HG03045 (cell line): ENCODE data around the gene DAAM1.

Experiments
- ATAC-seq: cut with Tn5 transposase; IDR thresholded peaks from one replicate; pipeline ENCODE4 v1.9.1; 2021; ENCODE audit warnings: mild to moderate bottlenecking, moderate library complexity; ENCODE audit not compliant: unreplicated experiment

Gene DAAM1

GRCh38 chr14:59310633-59311032 lies 122.2 kb downstream of the DAAM1 start:
- ATAC-seq, result no peak

GRCh38 chr14:59311723-59312122 lies 123.3 kb downstream of the DAAM1 start:
- ATAC-seq, result no peak

- ATAC-seq, result peak; percentile 58
These were observed 124.7 kb downstream of the DAAM1 start for GRCh38 chr14:59313144-59313651.

GRCh38 chr14:59313658-59314608 lies 125.5 kb downstream of the DAAM1 start:
- ATAC-seq, result no peak

- no peak for ATAC-seq
These were observed 126.6 kb downstream of the DAAM1 start for GRCh38 chr14:59314953-59315599.

- no peak for ATAC-seq
These were observed 127.8 kb downstream of the DAAM1 start for GRCh38 chr14:59316151-59316830.

- no peak for ATAC-seq
These were observed 128.9 kb downstream of the DAAM1 start for GRCh38 chr14:59317346-59317745.

GRCh38 chr14:59317798-59318505 lies 129.5 kb downstream of the DAAM1 start:
- ATAC-seq, result no peak

- ATAC-seq, result no peak
These were observed 130.4 kb downstream of the DAAM1 start for GRCh38 chr14:59318908-59319307.

GRCh38 chr14:59320361-59320760 lies 131.9 kb downstream of the DAAM1 start:
- no peak for ATAC-seq

- ATAC-seq, result no peak
These were observed 132.5 kb downstream of the DAAM1 start for GRCh38 chr14:59320763-59321625.

GRCh38 chr14:59321626-59321949 lies 133.1 kb downstream of the DAAM1 start:
- ATAC-seq, result no peak

GRCh38 chr14:59325906-59326305 lies 137.4 kb downstream of the DAAM1 start:
- no peak for ATAC-seq

- no peak for ATAC-seq
These were observed 140.0 kb downstream of the DAAM1 start for GRCh38 chr14:59328454-59328853.

- no peak for ATAC-seq
These were observed 142.0 kb downstream of the DAAM1 start for GRCh38 chr14:59330455-59330854.

- ATAC-seq, result no peak
These were observed 142.8 kb downstream of the DAAM1 start for GRCh38 chr14:59331217-59331616.

- no peak for ATAC-seq
These were observed 144.3 kb downstream of the DAAM1 start for GRCh38 chr14:59332727-59333126.

- ATAC-seq, result no peak
These were observed 144.8 kb downstream of the DAAM1 start for GRCh38 chr14:59333235-59333634.

GRCh38 chr14:59333668-59334067 lies 145.2 kb downstream of the DAAM1 start:
- ATAC-seq, result no peak

GRCh38 chr14:59334253-59334652 lies 145.8 kb downstream of the DAAM1 start:
- no peak for ATAC-seq
